GM21737 (cell line): ENCODE results near the gene CLIC6.

ENCODE experiments used
- ATAC-seq: cut with Tn5 transposase; IDR thresholded peaks from one replicate; pipeline ENCODE4 v1.9.1; 2021; ENCODE audit warnings: mild to moderate bottlenecking, moderate library complexity; ENCODE audit not compliant: unreplicated experiment

Gene CLIC6

GRCh38 chr21:34762786-34763185, 94.0 kb downstream of the CLIC6 start:
- no peak for ATAC-seq

- ATAC-seq, result no peak
These were observed 96.0 kb downstream of the CLIC6 start for GRCh38 chr21:34764715-34765284.

- no peak for ATAC-seq
These were observed 96.8 kb downstream of the CLIC6 start for GRCh38 chr21:34765619-34766018.

GRCh38 chr21:34766862-34767261, 98.1 kb downstream of the CLIC6 start:
- no peak for ATAC-seq
